Medulla oblongata (tissue), 1 donor: Measurements from ENCODE around the gene STX3.
A peak's percentile ranks its signal among the peaks of the same experiment; 100 is the strongest.
"Not testable (repeated sequence)": the region's sequence is repeated elsewhere in the genome, so short reads cannot be mapped to it uniquely, and the experiment has no call there.

ENCODE experiments used
- DNase-seq: peaks from one replicate; pipeline ENCODE4 v3.0.0-alpha.2; 2015; ENCODE audit errors: extremely low spot score

STX3 gene

DNA sequence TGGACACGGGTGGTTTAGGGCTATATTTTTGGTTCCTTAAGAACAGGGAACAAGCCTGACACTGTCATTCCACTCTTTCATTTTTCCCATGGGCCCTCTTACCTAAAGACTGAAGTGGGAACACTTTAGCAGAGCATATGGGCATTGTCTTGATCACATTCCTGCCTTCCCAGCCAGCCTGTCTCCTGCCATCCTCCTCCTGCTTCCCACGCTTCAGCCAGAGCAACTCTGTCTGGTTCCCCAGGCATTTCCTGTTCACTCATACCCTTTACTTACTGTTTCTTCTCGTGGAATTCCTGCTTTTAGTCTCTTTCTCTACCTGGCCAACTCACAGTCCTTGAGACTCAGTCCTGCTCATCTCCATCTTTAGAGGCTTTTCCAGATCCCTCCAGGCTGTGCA, 32.6 kb downstream of the STX3 start:
- DNase-seq, result no peak

DNA sequence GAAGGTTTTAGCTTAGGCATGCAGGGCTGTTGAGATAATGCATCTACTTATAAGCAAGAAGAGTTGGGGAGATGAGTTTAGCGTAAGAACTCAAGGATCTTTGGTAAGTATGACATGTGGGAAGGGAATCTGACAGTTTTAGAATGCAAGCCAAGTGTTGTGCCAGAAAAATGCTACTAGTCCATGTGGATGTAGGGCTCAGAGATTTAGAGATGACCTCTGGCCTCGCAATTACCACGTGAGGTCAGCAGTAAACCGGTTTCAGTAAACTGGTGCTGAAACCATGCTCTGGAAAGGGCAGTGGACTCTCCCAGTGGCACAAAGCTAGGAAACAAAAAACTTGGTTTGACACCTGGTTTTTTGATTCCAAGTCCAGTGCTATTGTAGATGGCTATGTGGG, 36.5 kb downstream of the STX3 start:
- DNase-seq, result no peak

DNA sequence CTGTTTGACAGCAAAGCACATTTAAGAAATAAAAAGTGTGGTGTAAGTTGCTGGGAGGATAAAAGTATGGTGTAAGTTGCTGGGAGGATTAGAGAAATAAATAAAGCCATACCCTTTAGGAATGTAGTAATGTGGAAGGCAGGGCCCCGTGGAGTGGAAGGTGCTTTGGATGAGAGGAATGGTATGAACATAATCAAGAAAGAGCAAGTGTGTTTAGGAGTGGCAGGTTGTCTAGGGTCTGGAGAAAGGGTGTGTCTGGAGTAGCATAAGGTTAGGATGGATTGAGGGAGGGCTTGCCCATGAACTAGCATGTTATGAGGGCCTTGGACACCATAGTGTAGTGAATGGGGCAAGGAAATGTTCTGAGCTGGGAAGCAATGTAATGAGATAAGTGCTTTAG, 37.3 kb downstream of the STX3 start:
- no peak for DNase-seq

DNA sequence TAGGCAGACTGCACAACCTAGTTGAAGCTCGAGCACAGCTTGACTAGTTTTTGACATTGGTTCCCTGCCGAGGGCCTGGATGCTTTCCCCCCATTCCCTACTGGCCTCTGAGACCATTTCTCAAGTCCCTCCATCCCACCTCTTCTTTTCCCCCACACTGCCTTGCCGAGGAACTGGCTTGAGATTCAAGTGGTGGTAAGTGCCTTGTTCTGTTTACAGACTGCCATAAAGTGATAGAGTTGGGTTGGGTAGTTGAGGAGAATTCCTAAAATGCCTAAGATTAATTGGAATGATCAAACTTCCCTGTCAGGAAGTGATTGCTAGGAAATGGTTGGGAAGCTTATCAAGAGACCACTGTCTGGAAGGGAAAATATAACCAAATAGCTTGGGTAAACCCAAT, 39.2 kb downstream of the STX3 start:
- DNase-seq, result no peak

DNA sequence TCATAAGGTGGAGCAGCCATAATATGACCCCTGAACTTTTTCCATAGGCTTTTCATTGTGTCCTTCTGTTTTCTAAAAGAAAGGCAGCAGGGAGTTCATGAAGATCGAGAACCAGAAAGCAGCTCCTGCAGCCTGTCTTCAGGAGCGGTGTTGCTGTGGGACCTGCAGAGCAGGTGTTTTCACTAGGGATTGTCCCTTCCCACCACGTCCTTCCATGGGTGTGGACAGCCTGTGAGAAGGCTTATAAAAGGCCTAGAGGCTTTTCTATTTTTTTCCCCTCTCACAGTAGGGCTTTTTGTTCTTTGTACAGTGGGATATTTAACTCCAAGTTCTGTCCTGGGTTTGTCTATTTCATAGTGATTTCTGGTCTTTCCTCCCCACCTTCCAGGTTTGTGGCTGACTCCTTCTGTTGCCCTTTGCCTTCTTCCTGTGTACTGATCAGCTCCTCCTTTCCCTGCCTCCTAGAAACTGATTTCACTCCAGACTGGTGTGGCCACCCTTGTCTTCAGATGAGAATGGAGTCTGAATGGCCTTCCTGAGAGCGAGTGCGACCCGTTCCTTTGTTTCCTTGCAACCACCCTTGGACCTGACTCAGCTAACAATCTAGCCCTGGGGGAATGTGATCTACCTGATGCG, 45.3 kb downstream of the STX3 start:
- no peak for DNase-seq

DNA sequence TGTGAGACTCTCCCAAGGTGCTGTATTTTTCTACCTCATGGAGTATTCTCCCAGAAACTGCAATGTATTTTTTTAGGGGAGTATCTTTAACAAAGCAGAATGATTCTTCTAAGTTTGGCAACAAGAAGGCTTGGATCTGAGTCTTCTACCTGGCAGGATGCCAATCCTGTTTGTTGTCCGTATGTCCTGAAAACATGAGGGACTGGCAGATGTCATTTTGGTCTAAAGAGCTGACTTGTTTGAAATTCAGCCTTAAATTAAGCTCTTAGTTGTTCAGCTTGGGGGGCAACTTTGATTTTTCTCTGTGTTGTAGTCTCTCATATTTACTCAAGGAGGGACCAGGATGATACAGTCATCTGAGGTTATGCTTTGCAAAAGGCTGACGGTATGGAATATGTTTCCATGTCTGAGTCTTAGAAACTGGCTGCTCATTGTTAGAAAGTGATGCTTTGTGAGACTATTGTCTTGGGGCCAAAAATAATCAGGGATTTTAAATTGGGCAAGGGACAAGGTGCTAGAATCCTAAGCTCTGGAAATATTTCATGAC, 46.1 kb downstream of the STX3 start:
- no peak for DNase-seq

DNA sequence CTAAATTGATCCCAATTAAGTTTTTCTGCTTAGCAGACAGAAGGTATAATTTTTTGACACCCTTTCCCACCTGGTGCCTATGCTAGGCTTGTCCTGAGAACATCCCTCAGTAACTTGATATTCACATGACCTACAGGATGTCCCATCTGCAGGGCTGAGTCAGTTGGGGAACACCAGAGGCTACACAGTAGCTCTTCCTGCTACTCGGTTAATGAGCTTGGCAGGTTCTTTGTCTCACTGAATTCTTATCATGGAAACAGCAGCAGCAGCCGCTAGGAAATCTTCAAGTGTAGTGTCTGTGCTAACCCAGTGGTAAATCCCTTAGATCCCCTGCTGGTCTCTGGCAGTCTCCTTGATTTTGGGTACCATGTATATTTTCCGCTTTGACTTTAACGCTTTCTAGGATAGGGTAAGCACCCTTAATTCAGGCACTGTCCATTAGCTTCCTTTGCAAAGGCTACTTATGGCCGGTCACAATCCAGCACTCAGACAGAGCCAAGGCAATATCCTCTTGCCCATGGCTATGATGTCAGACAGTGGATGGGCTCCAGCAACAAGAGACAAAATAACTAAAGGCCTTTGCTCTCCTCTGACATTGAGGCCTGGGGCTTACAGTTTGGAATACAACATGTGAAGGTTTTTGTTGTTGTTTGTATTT, 46.9 kb downstream of the STX3 start:
- peak; percentile 85 for DNase-seq

DNA sequence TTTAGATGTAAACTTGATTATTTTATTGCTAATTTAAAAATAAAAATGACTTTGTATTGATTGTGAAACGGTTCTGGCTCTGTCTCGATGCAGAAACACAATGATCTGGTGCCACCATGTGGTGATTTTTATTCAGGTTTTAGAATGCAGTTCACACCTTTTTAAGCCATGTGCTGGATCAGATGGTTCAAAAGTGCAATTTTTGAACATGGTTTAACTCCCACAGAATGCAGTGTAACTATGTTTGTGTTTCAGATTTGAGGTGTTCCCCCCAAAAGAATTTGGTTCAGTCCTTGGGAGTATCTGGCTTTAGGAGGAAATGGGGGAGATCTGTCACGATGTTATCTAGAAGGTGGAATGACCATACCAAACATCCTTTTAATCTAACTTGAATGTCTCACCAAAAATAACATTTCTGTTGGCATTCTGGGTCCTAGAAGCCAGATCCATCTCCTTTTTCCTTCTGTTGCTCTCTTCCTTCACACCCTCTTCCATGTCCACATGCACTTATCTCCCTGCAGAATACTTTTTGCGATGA, 47.5 kb downstream of the STX3 start:
- peak; percentile 89 for DNase-seq

DNA sequence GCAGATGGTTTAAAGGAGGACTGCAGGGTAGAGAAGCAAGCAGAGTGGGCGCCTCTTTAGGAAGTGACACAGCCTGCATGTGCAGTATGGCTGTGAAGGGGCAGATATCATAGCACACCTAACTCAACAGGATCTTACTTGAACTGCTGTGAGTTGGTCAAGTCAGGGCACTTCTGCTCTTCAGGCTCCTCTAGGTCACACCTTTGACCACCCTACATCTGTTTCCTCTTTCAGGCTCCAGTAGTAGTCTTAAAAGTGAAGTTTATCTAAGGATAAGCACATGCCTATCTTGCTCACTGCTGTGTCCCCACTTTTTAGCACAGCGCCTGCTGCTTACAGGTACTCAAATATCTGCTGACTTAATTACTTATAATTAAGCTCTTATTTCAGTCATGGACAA, 48.9 kb downstream of the STX3 start:
- no peak for DNase-seq

DNA sequence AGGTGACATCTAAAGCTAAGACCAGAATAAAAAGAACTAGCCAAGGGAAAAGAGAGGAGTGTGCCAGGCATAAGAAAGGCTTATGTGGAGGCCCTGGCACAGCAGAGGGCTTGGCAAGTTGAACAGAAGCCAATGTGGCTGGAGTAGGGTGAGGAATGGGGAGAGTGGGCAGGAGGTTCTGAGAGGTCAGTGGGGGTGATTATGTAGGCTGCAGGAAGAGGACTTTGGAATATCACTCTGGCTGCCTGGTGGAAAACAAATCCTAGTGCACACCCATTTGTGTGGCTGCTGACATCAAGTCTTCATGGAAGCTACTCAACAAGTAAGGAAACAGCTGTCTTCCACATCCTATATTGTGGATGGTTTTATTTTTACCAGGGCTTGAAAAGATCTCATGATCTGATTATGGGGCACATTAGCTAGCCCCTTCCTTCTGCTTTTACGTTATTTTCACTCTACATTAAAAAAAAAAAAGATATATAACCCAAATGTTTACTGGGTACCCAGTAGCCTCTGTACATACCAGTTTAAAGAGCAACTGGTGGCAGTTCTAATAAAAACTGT, 52.0 kb downstream of the STX3 start:
- DNase-seq, result no peak

DNA sequence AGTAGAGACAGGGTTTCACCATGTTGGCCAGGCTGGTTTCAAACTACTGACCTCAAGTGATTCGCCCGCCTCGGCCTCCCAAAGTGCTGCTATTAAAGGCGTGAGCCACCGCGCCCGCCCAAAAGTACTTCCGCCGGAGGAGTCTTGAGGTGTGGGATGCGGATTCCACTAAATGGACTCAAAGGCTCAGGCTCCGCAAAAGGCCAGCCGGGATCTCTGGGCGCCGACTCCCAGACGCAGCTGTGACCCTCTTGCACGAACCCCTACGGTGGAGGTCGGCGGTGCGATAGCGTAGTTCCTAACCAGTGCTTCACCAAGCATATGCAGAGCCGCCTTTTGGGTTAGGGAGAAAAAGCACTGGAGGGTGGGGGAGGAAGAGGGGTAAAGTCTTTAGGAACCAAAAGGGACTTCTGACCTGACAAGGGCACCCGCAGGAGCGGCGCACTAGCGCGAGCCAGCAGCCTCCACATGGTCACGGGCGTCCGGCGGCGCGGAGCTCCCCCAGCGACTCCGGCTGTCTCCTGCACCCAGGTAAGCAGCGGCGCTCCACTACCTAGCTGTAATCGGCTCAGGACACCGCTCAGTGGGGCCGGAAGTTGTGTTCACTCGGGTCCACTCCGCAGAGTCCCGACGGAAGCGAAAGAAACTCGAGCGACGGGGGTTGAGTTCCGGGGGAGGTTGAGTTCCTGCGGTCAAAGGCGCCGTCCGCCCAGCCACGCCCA, 55.2 kb downstream of the STX3 start, which contains the start of gene MRPL16:
Gene MRPL16 (minus strand): TSS at position 590 of the 722 bp plus-strand sequence. CDS start 120 bp downstream, at position 470.
- DNase-seq, result peak; percentile 86

DNA sequence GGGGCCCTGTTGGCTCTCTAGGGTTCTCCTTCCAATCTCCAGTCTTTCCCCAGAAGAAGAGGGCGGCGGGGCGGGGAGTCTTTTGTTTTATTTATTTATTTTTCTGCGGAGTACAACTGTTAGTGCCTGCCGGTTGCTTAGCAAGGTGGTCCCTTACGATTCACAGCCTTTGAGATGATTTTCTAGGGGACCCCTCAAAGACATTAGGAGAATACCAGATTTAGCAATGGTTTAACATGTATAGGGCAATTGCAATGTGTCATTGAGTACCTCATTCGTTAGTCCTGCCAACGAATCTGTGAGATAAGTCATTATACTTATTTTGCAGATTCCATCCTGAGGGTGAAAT, 55.7 kb downstream of the STX3 start:
- DNase-seq, result no peak

DNA sequence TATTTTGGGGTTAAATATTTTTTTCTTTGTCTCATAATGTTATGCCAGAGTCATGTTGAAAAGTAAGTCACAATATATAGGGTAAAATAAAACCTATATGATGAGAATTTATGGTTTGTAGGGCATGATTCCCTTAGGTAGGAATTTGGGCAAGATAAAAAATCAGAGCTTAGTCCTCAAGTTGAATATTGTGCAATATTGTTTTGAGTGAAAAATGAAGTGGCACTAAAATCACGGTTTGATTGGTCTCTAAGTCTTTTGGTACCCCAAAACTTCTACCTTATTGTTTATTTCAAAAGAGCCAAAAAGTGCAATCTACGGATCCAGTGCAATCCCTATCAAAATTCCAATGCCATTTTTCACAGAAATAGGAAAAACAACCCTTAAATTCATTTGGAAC, 57.0 kb downstream of the STX3 start:
- no peak for DNase-seq

DNA sequence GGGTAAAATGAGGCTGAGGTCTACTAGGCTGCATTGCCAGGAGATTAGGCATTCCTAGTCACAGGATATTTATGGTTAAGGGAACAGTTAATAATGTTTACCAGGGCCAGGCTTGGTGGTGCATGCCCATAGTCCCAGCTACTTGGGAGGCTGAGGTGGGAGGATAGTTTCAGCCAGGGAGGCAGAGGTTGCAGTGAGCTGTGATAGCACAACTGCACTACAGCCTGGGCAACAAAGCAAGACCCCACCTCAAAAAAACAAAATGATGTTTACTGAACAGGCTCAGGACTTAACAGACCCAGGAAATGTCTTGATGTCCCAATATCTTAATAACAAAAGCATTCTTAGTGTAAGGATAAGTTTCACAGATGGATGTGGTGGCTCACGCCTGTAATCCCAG, 58.2 kb downstream of the STX3 start:
- DNase-seq, result no peak

DNA sequence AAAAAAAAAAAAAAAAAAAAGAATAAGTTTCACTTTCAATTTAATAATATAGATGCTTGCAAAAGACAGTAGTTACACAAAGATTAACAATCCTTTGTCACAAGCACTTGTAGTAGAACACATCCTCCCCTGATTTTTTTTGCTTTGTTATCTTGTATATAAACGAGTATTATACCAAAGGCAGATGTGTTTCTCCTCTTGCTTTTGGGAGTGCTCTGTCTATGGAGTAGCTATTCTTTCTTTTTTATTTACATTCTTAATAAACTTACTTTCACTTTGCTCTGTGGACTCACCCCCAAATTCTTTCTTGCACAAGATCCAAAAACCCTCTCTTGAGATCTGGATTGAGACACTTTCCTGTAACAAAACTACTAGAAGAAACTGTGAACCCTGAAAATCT, 58.8 kb downstream of the STX3 start:
- DNase-seq, result no peak

DNA sequence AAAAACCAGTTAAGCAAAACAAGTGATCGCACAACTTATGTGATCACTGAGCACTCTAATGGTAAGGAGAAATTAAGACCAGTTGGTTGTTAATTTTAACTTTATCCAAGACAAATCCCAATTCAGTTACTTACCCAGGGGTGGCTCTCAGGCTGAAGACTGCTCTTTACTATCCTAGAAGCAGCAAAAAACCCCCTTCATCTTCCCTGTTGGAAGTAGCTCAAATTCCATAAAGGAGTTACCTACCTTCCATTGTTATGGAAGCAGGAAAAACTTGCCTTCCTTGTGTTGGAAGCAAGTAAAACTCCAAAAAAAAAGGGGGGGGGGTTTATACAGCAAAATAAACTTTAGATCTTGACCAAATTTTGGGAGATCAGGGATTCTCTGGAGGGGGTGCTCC, 60.6 kb downstream of the STX3 start:
- no peak for DNase-seq

DNA sequence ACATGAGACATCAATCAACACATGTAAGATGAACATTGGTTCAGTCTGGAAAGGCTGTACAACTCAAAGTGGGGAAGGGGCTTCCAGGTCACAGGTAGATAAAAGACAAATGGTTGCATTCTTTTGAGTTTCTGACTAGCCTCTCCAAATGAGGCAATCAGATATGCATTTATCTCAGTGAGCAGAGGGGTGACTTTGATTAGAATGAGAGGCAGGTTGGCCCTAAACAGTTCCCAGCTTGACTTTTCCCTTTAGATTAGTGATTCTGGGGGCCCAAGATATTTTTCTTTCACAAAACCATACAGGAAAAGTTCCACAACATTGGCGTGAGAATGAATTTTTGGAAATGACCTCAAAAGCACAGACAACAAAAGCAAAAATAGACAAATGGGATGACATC, 61.3 kb downstream of the STX3 start:
- not testable (repeated sequence) for DNase-seq

DNA sequence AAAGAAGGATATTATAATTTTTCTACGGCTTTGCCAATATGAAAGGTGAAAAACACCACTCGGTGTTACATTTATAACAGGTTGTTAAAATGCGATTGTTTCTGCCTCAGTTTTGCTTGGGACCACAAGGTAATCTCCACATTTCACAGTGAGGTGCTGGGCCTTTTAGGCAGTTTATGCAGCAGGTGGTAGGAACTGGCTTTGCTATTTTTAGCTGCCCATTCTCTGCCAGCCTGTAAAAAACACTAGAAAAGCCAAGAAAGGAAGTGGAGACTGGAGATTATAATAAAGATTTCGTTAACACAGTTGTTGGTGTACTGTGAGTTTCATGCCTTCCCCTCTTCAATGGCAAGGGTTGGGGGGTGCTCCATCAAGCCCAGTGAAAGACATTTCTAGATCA, 63.4 kb downstream of the STX3 start:
- DNase-seq, result no peak

DNA sequence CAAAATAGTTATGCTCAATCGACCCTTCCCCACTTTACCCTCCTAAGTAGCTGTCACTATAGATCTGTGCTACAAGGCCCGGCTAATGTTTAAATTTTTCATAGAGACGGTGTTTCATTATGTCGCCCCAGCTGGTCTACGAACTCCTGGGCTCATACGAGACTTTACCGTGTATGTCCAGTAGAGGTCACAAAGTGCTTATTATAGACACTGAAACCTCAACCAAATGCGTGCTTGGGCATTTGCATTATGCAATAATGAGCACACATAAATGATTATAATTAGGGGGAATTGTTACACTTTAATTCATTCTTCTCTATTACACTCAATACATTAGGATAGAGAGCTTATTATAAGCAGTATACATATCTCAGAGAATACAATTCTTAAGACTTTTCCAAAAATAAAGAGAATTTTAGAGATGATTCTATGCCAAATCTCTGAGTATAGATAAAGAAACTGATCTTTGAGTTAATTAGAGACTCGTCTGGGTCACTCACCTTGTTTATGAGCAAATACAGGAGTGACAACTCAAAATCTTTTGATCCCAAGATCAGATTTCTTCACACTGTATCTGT, 67.9 kb downstream of the STX3 start:
- peak; percentile 66 for DNase-seq

DNA sequence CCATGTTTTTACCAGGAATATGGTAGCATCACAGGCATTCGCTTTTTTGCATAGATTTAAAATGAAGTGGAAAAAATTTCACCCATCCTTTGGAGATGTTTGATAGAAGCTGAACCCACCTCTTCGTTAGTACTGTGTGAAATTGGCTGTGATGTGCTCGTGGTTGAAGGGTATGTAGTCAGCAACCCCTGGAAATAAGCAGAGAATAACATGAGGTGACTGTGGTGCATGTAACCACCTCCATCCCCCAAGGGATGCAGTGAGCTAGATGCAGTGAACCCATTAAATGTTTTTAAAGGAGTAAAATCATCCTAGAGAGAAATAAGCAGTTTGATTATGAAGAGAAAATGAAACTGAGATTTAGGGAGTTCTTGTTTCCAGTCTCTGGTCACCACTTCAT, 74.2 kb downstream of the STX3 start:
- DNase-seq, result no peak

DNA sequence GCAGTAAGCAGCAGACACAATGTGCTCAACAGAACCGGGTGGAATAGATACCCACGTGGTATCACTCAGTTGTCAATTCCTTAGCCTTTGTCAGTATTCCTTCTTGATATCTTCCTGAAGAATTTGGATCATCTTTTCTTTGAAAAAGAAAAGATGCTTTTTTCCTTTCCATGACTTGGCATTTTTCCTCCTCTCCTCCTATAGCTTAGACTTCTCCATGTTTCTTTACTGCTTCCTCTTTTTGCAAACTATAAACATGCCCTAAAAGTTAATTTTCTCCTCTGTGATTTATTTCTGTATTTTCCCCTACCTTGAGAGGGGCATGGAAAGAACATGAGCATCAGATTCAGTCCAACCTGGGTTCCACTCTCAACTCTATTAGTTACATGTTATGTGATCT, 78.4 kb downstream of the STX3 start:
- no peak for DNase-seq

DNA sequence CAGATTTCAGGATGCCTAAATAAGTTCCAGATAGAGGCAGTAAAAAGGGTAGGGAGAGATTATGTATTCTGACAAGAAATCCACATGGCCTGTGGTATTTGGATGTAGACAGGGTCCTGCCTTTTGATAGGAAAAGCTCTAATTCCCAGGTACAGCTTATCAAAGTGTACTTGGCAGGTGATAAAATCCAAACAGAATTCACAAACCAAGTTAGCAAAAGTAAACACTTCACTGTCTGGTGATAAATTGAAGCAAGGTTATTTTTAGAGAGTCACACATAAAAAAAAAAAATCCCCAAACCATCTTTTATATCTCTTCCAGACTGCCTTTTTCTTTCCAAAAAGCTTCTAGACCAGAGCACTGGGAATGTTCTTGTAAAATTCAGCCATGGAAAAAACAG, 84.4 kb downstream of the STX3 start:
- no peak for DNase-seq
